H1 (cell line): Measurements from ENCODE around the gene MYH7B. TPM values are rescaled to one million over a fixed set of nuclear protein-coding genes. Genes with fewer than 3 reads are reported as not detected.

ENCODE experiments used
- CTCF ChIA-PET: fragments of 300-600 bp; sonication (Branson Sonifier 250); formaldehyde crosslinking; loops from one replicate; lab custom pipeline; 2021; ENCODE audit not compliant: partially characterized antibody; lab: Charles Lee
- POLR2A ChIA-PET: fragments of 300-600 bp; sonication (Branson Sonifier 250); formaldehyde crosslinking; loops from one replicate; lab custom pipeline; 2021; ENCODE audit warnings: inconsistent platforms; ENCODE audit not compliant: partially characterized antibody; lab: Charles Lee
- DNase-seq, 2 experiments: peaks; one replicate each; pipeline versions ENCODE4 v3.0.0 to v3.0.0-alpha.2; 2010 to 2022; ENCODE audit warnings: low spot score in 2 of 2, low read depth in 1 of 2, mixed read lengths in 1 of 2
- FAIRE-seq: peaks from 2 replicates; lab custom pipeline; 2011; peaks lifted over from hg19 to GRCh38; lab: Jason Lieb, UNC
- H2AFZ ChIP-seq: 2 replicates; pipeline ENCODE4 v1.8.1; 2012; ENCODE audit warnings: low read length, inconsistent platforms
- H2AK5ac ChIP-seq: 2 replicates; pipeline ENCODE4 v1.6.1; 2013; ENCODE audit warnings: low read depth, low read length
- H2BK120ac ChIP-seq: replicated peaks from 2 replicates; pipeline ENCODE3; 2013; ENCODE audit warnings: low read depth, low read length, inconsistent platforms
- H2BK12ac ChIP-seq: 2 replicates; pipeline ENCODE4 v1.6.1; 2013; ENCODE audit warnings: low read depth, low read length
- H2BK15ac ChIP-seq: 2 replicates; pipeline ENCODE4 v1.6.1; 2013; ENCODE audit warnings: low read length
- H2BK20ac ChIP-seq: 2 replicates; pipeline ENCODE4 v1.6.1; 2013; ENCODE audit warnings: low read length
- H2BK5ac ChIP-seq: 2 replicates; pipeline ENCODE4 v1.6.1; 2013; ENCODE audit warnings: low read depth, low read length
- H3K14ac ChIP-seq: 2 replicates; pipeline ENCODE4 v1.6.1; 2013; ENCODE audit warnings: inconsistent platforms; ENCODE audit not compliant: insufficient read length
- H3K18ac ChIP-seq: 2 replicates; pipeline ENCODE4 v1.6.1; 2013; ENCODE audit warnings: low read length; ENCODE audit errors: extremely low read depth
- H3K23ac ChIP-seq: 2 replicates; pipeline ENCODE4 v1.6.1; 2013; ENCODE audit warnings: inconsistent platforms; ENCODE audit not compliant: insufficient read length
- H3K23me2 ChIP-seq: 2 replicates; pipeline ENCODE4 v1.6.1; 2013; ENCODE audit warnings: low read depth, low read length
- H3K27ac ChIP-seq: 2 replicates; pipeline ENCODE4 v1.6.1; 2011; ENCODE audit warnings: low read depth, low read length, inconsistent platforms
- H3K27me3 ChIP-seq, 4 experiments: replicated peaks in 1 of 4; 1 replicate in 1 of 4; 2 replicates in 3 of 4; pipeline versions ENCODE4 v1.6.1 to v1.8.1; 2011 to 2013; ENCODE audit warnings: low read length in 3 of 4, mild to moderate bottlenecking in 3 of 4, inconsistent platforms in 2 of 4, mixed read lengths in 2 of 4, moderate library complexity in 1 of 4; ENCODE audit not compliant: control insufficient read depth in 3 of 4, insufficient read depth in 3 of 4; ENCODE audit errors: extremely low read depth in 1 of 4
- H3K36me3 ChIP-seq, 4 experiments: 2 replicates each; pipeline versions ENCODE4 v1.6.1 to v1.8.1; 2011 to 2013; ENCODE audit warnings: mild to moderate bottlenecking in 4 of 4, low read length in 3 of 4, moderate library complexity in 2 of 4, control low read depth in 1 of 4, inconsistent platforms in 1 of 4; ENCODE audit not compliant: insufficient read depth in 4 of 4, control insufficient read depth in 2 of 4
- H3K4ac ChIP-seq: replicated peaks from 2 replicates; pipeline ENCODE3; 2013; ENCODE audit warnings: low read length, low read depth, mixed read lengths, inconsistent platforms; ENCODE audit not compliant: insufficient read length
- H3K4me1 ChIP-seq, 4 experiments: replicated peaks in 1 of 4; 1 replicate in 1 of 4; 2 replicates in 3 of 4; pipeline versions ENCODE4 v1.6.1 to v1.8.1; 2011 to 2013; ENCODE audit warnings: low read length in 3 of 4, inconsistent platforms in 2 of 4, mixed read lengths in 1 of 4; ENCODE audit not compliant: insufficient read depth in 4 of 4, control insufficient read depth in 3 of 4
- H3K4me2 ChIP-seq, 2 experiments: 2 replicates each; pipeline versions ENCODE4 v1.6.1 to v1.8.1; 2011 to 2013; ENCODE audit warnings: low read depth in 2 of 2, low read length in 2 of 2, control low read depth in 1 of 2, inconsistent platforms in 1 of 2, mild to moderate bottlenecking in 1 of 2; ENCODE audit not compliant: insufficient read depth in 1 of 2
- H3K4me3 ChIP-seq, 4 experiments: fragments of 200-600, 300-600 bp in 1 of 4; sonication (generic), shearing (Covaris generic), sonication (Bioruptor Twin) in 1 of 4; 2 replicates each; pipeline versions ENCODE4 v1.5.1 to v1.8.1; 2011 to 2016; ENCODE audit warnings: low read length in 4 of 4, low read depth in 3 of 4, control low read depth in 2 of 4, inconsistent platforms in 2 of 4, mild to moderate bottlenecking in 2 of 4, mixed read lengths in 1 of 4, moderate library complexity in 1 of 4; ENCODE audit not compliant: insufficient read depth in 2 of 4; ENCODE audit errors: extremely low read depth in 1 of 4
- H3K56ac ChIP-seq: replicated peaks from 2 replicates; pipeline ENCODE3; 2013; ENCODE audit warnings: low read depth, mild to moderate bottlenecking, mixed read lengths, low read length, inconsistent platforms; ENCODE audit not compliant: insufficient read length
- H3K79me1 ChIP-seq: 2 replicates; pipeline ENCODE4 v1.6.1; 2013; ENCODE audit warnings: low read depth, low read length, control low read depth
- H3K79me2 ChIP-seq, 2 experiments: 2 replicates each; pipeline versions ENCODE4 v1.6.1 to v1.8.1; 2012 to 2013; ENCODE audit warnings: low read length in 2 of 2, mild to moderate bottlenecking in 2 of 2, inconsistent platforms in 1 of 2; ENCODE audit not compliant: insufficient read depth in 2 of 2, control insufficient read depth in 1 of 2
- H3K9ac ChIP-seq, 4 experiments: replicated peaks in 1 of 4; 1 replicate in 1 of 4; 2 replicates in 3 of 4; pipeline versions ENCODE4 v1.6.1 to v1.8.1; 2011 to 2013; ENCODE audit warnings: low read depth in 3 of 4, low read length in 3 of 4, control low read depth in 2 of 4, mild to moderate bottlenecking in 2 of 4, moderate library complexity in 2 of 4, inconsistent platforms in 1 of 4; ENCODE audit errors: extremely low read depth in 1 of 4
- H3K9me3 ChIP-seq, 2 experiments: 2 replicates each; pipeline versions ENCODE4 v1.6.1 to v1.8.1; 2012 to 2013; ENCODE audit warnings: mild to moderate bottlenecking in 2 of 2, moderate library complexity in 2 of 2, control low read depth in 1 of 2, inconsistent platforms in 1 of 2, low read depth in 1 of 2, low read length in 1 of 2, mixed read lengths in 1 of 2; ENCODE audit not compliant: insufficient read depth in 2 of 2
- H4K20me1 ChIP-seq, 2 experiments: replicated peaks in 1 of 2; 2 replicates each; pipeline versions ENCODE3 to v1.8.1; 2011 to 2013; ENCODE audit warnings: inconsistent platforms in 2 of 2, low read length in 2 of 2, mild to moderate bottlenecking in 1 of 2; ENCODE audit not compliant: insufficient read depth in 2 of 2, control insufficient read depth in 1 of 2
- H4K5ac ChIP-seq: 2 replicates; pipeline ENCODE4 v1.6.1; 2013; ENCODE audit warnings: low read length, low read depth, mixed read lengths, inconsistent platforms; ENCODE audit not compliant: insufficient read length
- H4K8ac ChIP-seq: 2 replicates; pipeline ENCODE4 v1.8.0; 2013; ENCODE audit warnings: mild to moderate bottlenecking, moderate library complexity, low read length, inconsistent platforms; ENCODE audit not compliant: insufficient read depth; ENCODE audit errors: extremely low read depth
- H4K91ac ChIP-seq: replicated peaks from 2 replicates; pipeline ENCODE3; 2013; ENCODE audit warnings: low read length, mixed read lengths, inconsistent platforms; ENCODE audit not compliant: insufficient read length
- BACH1 ChIP-seq: IDR thresholded peaks from 2 replicates; pipeline ENCODE4 v1.6.1; 2012; ENCODE audit warnings: low read length, improper control_type of control experiment
- BCL11A ChIP-seq, 2 experiments: IDR thresholded peaks; one replicate each; pipeline ENCODE4 v1.6.1; 2011; ENCODE audit warnings: low read depth in 2 of 2, low read length in 2 of 2, mild to moderate bottlenecking in 2 of 2
- CBX5 ChIP-seq: fragments of 300-800, 300-1000 bp; sonication (generic); IDR thresholded peaks from 2 replicates; pipeline ENCODE4 v1.7.1; 2016; ENCODE audit warnings: antibody characterized with exemption, low read length, low read depth
- JUN ChIP-seq: IDR thresholded peaks from 2 replicates; pipeline ENCODE4 v1.6.1; 2011; ENCODE audit warnings: low read depth, mild to moderate bottlenecking, improper control_type of control experiment, low read length
- JUND ChIP-seq: IDR thresholded peaks from 2 replicates; pipeline ENCODE4 v1.6.1; 2011; ENCODE audit warnings: mild to moderate bottlenecking, improper control_type of control experiment, low read length
- POLR2A ChIP-seq, 2 experiments: IDR thresholded peaks; 1 replicate in 1 of 2; 2 replicates in 1 of 2; pipeline ENCODE4 v1.6.1; 2011; ENCODE audit warnings: low read depth in 2 of 2, low read length in 2 of 2, mild to moderate bottlenecking in 2 of 2; ENCODE audit errors: control extremely low read depth in 1 of 2
- RBBP5 ChIP-seq: IDR thresholded peaks from 2 replicates; pipeline ENCODE4 v1.7.1; 2012; ENCODE audit warnings: low read depth, mild to moderate bottlenecking, inconsistent platforms, low read length, moderate library complexity, borderline replicate concordance
- SIRT6 ChIP-seq: IDR thresholded peaks from one replicate; pipeline ENCODE4 v1.7.1; 2012; ENCODE audit warnings: low read length, inconsistent platforms
- SP4 ChIP-seq: IDR thresholded peaks from 2 replicates; pipeline ENCODE4 v1.6.1; 2012; ENCODE audit warnings: low read length, inconsistent platforms
- SUZ12 ChIP-seq: fragments of 200-600 bp; sonication (generic); IDR thresholded peaks from 2 replicates; pipeline ENCODE4 v1.6.1; 2012; ENCODE audit warnings: mild to moderate bottlenecking, inconsistent platforms, low read length, moderate library complexity, mixed read lengths
- TAF7 ChIP-seq: optimal IDR thresholded peaks from 2 replicates; pipeline ENCODE3; 2011; ENCODE audit warnings: low read depth, mild to moderate bottlenecking, inconsistent platforms, low read length, moderate library complexity, borderline replicate concordance
- TBP ChIP-seq: IDR thresholded peaks from 2 replicates; pipeline ENCODE4 v1.6.1; 2011; ENCODE audit warnings: low read depth, low read length, improper control_type of control experiment
- WGBS, 2 experiments: shearing (Covaris generic) in 1 of 2; methylation state at CpG; one replicate each; pipeline versions ENCODE4 v1.1.6 to v1.1.7; 2013 to 2015; ENCODE audit warnings: low lambda C conversion rate in 2 of 2, mixed read lengths in 2 of 2, inconsistent platforms in 1 of 2, low coverage in 1 of 2, missing lambda C conversion rate in 1 of 2; ENCODE audit not compliant: insufficient replicate concordance in 2 of 2, insufficient coverage in 1 of 2, insufficient read length in 1 of 2; ENCODE audit errors: extremely low coverage in 1 of 2, missing lambda C conversion rate in 1 of 2; 5-methylcytosine and 5-hydroxymethylcytosine counted together
- polyA plus RNA-seq, 7 experiments: library from polyadenylated mRNA; depleted of rRNA in 3 of 7; stranded (reverse) in 5 of 7; unstranded in 2 of 7; fragments of >200 nt in 5 of 7; fragments of 200-250 nt in 2 of 7; gene quantifications; 1 replicate in 5 of 7; 2 replicates in 1 of 7; 4 replicates in 1 of 7; pipeline versions ENCODE4 v1.2.1 to v1.2.3, GENCODE V29; 2011 to 2013; ENCODE audit warnings: missing spikeins in 2 of 7, mixed read lengths in 2 of 7
- total RNA-seq: library from RNA; stranded (reverse); fragmentation: NEBNext Ultra II Directional; extraction: Animal tissue kit (Norgen Biotek cat#: 25700); gene quantifications from 2 replicates; pipeline ENCODE4 v1.2.1, GENCODE V29; 2021
- TF ChIP-seq, protein P1 (sequence below): IDR thresholded peaks from 2 replicates; pipeline ENCODE4 v1.6.1; 2012; ENCODE audit warnings: inconsistent platforms

MYH7B gene
- total and polyA plus RNA-seq, 2 of the 8 experiments (the other 6 are each of a cell fraction or from before 2014, with no cell fraction given), result 0.15 to 0.30 TPM

DNA sequence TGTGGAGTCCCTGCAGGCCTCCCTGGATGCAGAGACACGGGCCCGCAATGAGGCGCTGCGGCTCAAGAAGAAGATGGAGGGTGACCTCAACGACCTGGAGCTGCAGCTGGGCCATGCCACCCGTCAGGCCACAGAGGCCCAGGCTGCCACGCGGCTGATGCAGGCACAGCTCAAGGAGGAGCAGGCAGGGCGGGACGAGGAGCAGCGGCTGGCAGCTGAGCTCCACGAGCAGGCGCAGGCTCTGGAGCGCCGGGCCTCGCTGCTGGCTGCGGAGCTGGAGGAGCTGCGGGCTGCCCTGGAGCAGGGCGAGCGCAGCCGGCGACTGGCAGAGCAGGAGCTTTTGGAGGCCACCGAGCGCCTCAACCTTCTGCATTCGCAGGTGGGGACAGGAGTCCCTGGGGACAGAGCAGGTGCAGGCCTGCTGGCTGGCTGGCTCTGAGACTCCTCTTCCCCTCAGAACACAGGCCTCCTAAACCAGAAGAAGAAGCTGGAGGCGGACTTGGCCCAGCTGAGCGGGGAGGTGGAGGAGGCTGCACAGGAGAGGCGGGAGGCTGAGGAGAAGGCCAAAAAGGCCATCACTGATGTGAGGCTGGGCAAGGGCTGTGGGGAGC is 44.7 kb downstream of the MYH7B start:
- Histone ChIP-seq H2BK12ac (no peak overlapping the region), H2BK120ac (no peak overlapping the region), H3K56ac (no peak overlapping the region), H3K23ac (no peak overlapping the region), H2BK20ac (no peak overlapping the region), H2BK15ac (no peak overlapping the region), H4K5ac (no peak overlapping the region), H3K4me3 (no peak overlapping the region), H3K27me3 (no peaks in the 10 kb centered on the region), H3K27ac (no peak overlapping the region), H3K9me3 (no peaks in the 10 kb centered on the region), H3K14ac (no peak overlapping the region), H3K4ac (no peak overlapping the region), H3K4me1 (peaks cover 0 to 2% (median 0%) of the 10 kb centered on the region in 4 experiments; a peak in 2 of 7 replicates), H3K9ac (no peak overlapping the region), H2BK5ac (no peak overlapping the region), H2AK5ac (no peak overlapping the region), H3K79me1 (no peaks in the 10 kb centered on the region), H3K18ac (no peak overlapping the region), H3K79me2 (no peaks in the 10 kb centered on the region), H4K20me1 (peaks cover 6 to 9% of the 10 kb centered on the region in 2 experiments), H2AFZ (no peak overlapping the region), H3K4me2 (no peak overlapping the region), H4K91ac (no peak overlapping the region), H4K8ac (no peak overlapping the region; the same call in 1 of the 2 replicates), H3K36me3 (peaks cover 7 to 41% (median 33%) of the 10 kb centered on the region in 4 experiments; a peak in 5 of 8 replicates), H3K23me2 (no peaks in the 10 kb centered on the region; the same call in 1 of the 2 replicates)
- POLR2A ChIA-PET, result interaction anchor here (0.7 to 2.5 kb wide), 6 partner anchors 12 to 278 kb away, joined by 3 to 7 read pairs (median 3); partner anchors contain the start of gene MMP24OS
- FAIRE-seq (no peak), DNase-seq (no peak)
- CTCF ChIA-PET, result interaction anchor here (0.7 to 4.1 kb wide), 18 partner anchors 7 to 287 kb away, joined by 3 to 54 read pairs (median 6); partner anchors contain the start of genes ACSS2, GGT7, GSS and MYH7B
- WGBS, 2 experiments, result 90% methylated on average over 26 of the region's 28 CpGs; no CpG with 5 or more reads in 1 of the 2 experiments
- TF ChIP-seq, protein P1, sequence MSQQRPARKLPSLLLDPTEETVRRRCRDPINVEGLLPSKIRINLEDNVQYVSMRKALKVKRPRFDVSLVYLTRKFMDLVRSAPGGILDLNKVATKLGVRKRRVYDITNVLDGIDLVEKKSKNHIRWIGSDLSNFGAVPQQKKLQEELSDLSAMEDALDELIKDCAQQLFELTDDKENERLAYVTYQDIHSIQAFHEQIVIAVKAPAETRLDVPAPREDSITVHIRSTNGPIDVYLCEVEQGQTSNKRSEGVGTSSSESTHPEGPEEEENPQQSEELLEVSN, result no peak
- TF ChIP-seq POLR2A (IDR thresholded peaks at IDR 0.05; ENCODE audit: control extremely low read depth in 1 of 2, low read depth in 2 of 2, low read length in 2 of 2) (no peak), RBBP5 (no peak), SP4 (no peak), BCL11A (IDR thresholded peaks at IDR 0.05; ENCODE audit: low read depth in 2 of 2, low read length in 2 of 2) (no peak), TAF7 (no peak), CBX5 (no peak), BACH1 (no peak), JUND (no peak), SUZ12 (no peak), JUN (no peak), TBP (no peak), SIRT6 (no peak)
